Caco-2 (cell line): ENCODE measurements around the gene INS. TPM values are rescaled to one million over a fixed set of nuclear protein-coding genes. Genes with fewer than 3 reads are reported as not detected.

Source experiments
- BruUV-seq: library from RNA; stranded (reverse); fragments of 400-500 nt; replicated peaks from 2 replicates; lab custom pipeline; 2021; lab: Mats Ljungman, UMichigan
- CTCF ChIA-PET: fragments of 300-600 bp; sonication (Branson Sonifier 250); formaldehyde crosslinking; loops from one replicate; lab custom pipeline; 2022; ENCODE audit warnings: antibody characterized with exemption; lab: Charles Lee
- POLR2A ChIA-PET: fragments of 300-600 bp; sonication (Branson Sonifier 250); formaldehyde crosslinking; loops from one replicate; lab custom pipeline; 2022; ENCODE audit warnings: antibody characterized with exemption; lab: Charles Lee
- DNase-seq, 2 experiments: peaks; one replicate each; pipeline versions ENCODE4 v3.0.0 to v3.0.0-alpha.2; 2020 to 2022
- H3K27me3 ChIP-seq: replicated peaks from 2 replicates; pipeline ENCODE4 v1.6.0; 2011; ENCODE audit warnings: low read length; ENCODE audit not compliant: control insufficient read depth, insufficient read depth
- H3K36me3 ChIP-seq: 2 replicates; pipeline ENCODE4 v1.5.1; 2011; ENCODE audit warnings: low read length; ENCODE audit not compliant: control insufficient read depth, insufficient read depth
- H3K4me1 ChIP-seq: fragments of 250-450 bp; sonication (Bioruptor Pico); 2 replicates; pipeline ENCODE4 v1.5.1; 2020; ENCODE audit warnings: mild to moderate bottlenecking
- H3K4me3 ChIP-seq: 2 replicates; pipeline ENCODE4 v1.5.1; 2011; ENCODE audit warnings: low read depth, mild to moderate bottlenecking, control low read depth, low read length
- H3K9me3 ChIP-seq: fragments of 250-450 bp; sonication (Bioruptor Pico); 2 replicates; pipeline ENCODE4 v1.5.1; 2020; ENCODE audit warnings: mild to moderate bottlenecking, moderate library complexity
- H3K27ac Mint-ChIP-seq: one replicate; pipeline ENCODE4 v1.8.0; 2022; ENCODE audit warnings: mixed read lengths; ENCODE audit not compliant: unreplicated experiment
- H3K27me3 Mint-ChIP-seq: one replicate; pipeline ENCODE4 v1.8.0; 2022; ENCODE audit warnings: mixed read lengths; ENCODE audit not compliant: insufficient read depth, unreplicated experiment
- H3K36me3 Mint-ChIP-seq: one replicate; pipeline ENCODE4 v1.8.0; 2022; ENCODE audit warnings: mild to moderate bottlenecking, mixed read lengths; ENCODE audit not compliant: insufficient read depth, unreplicated experiment
- H3K4me1 Mint-ChIP-seq: one replicate; pipeline ENCODE4 v1.8.0; 2022; ENCODE audit warnings: low read depth, mixed read lengths; ENCODE audit not compliant: unreplicated experiment
- H3K4me3 Mint-ChIP-seq: one replicate; pipeline ENCODE4 v1.8.0; 2022; ENCODE audit warnings: mild to moderate bottlenecking, moderate library complexity, mixed read lengths; ENCODE audit not compliant: unreplicated experiment
- H3K9me3 Mint-ChIP-seq: one replicate; pipeline ENCODE4 v1.8.0; 2022; ENCODE audit warnings: mixed read lengths; ENCODE audit not compliant: unreplicated experiment
- CTCF ChIP-seq, 2 experiments: fragments of 200-600 bp in 1 of 2; IDR thresholded peaks; 1 replicate in 1 of 2; 2 replicates in 1 of 2; pipeline versions ENCODE4 v1.5.1 to v1.8.0; 2011 to 2022; ENCODE audit warnings: antibody characterized with exemption in 1 of 2, control low read depth in 1 of 2, inconsistent platforms in 1 of 2, low read depth in 1 of 2, low read length in 1 of 2, mild to moderate bottlenecking in 1 of 2, moderate library complexity in 1 of 2; ENCODE audit not compliant: insufficient read depth in 1 of 2, severe bottlenecking in 1 of 2, unreplicated experiment in 1 of 2
- intact Hi-C: fragments of 100-400 bp; cut with micrococcal nuclease; formaldehyde crosslinking; loops from one replicate; pipeline ENCODE4 v1.10.0; 2022; ENCODE audit not compliant: unreplicated experiment
- total RNA-seq: library from RNA; stranded (reverse); gene quantifications from 2 replicates; pipeline ENCODE4 v1.2.3, GENCODE V29; 2022

Gene INS
- total RNA-seq, 1 experiment from 2014 or later: not detected

DNA sequence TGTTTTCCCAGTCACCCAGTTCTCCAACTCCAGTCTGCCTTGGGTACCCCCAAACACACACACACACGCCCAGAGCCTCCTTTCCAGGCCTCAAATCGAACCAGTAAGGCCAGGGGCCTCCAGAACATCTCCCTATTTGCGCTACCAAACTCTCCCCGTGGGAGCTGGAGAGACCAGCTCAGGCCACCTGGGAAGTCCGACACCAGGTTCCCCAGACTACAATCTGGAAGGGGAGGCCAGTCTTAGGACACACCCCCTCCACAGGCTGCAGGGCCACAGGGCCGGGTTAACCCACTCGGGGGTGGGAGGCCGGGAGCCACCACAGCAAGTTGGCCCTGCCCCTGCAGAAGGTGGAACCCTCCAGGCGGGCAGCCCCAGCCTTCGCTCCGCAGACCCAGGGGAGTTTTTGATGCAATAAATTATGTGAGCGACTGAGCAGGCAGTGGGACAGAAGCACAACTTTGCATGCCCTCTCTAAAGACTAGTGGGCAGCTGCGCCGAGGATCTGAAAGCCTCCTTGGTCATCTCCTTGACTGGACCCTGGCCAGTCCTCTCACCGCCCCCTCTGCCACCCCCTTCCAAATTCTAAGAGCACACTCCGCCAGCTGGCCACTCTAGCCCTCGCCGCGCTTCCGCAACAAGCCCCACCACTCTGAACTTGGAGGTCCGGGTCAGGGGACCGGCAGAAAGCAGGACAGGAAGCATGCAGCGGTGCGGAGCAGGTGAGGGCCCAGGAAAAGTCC lies 24.6 kb downstream of the INS start:
- peak; percentile 9 to 56 for DNase-seq
- peaks cover 22% of the 10 kb centered on the region for H3K4me1 Mint-ChIP-seq
- H3K36me3 Mint-ChIP-seq: peaks cover 70% of the 10 kb centered on the region
- Histone ChIP-seq H3K9me3 (no peaks in the 10 kb centered on the region), H3K36me3 (peaks cover 8% of the 10 kb centered on the region), H3K27me3 (no peaks in the 10 kb centered on the region; the same call in 1 of the 2 replicates), H3K4me3 (peak overlapping the region; percentile 78), H3K4me1 (peaks cover 19% of the 10 kb centered on the region)
- no peaks in the 10 kb centered on the region for H3K9me3 Mint-ChIP-seq
- peak overlapping the region; percentile 30 for H3K27ac Mint-ChIP-seq
- POLR2A ChIA-PET: interaction anchor here (0.6 to 1.3 kb wide), 6 partner anchors 13 to 240 kb away, joined by 3 to 8 read pairs (median 5); partner anchors contain the start of gene CD81
- TF ChIP-seq CTCF (IDR thresholded peaks at IDR 0.05; ENCODE audit: insufficient read depth in 1 of 2, low read depth in 1 of 2, low read length in 1 of 2, severe bottlenecking in 1 of 2, unreplicated experiment in 1 of 2): no peak
- BruUV-seq: no TSS peak
- peaks cover 8% of the 10 kb centered on the region for H3K27me3 Mint-ChIP-seq
- intact Hi-C loops: no loop called here
- peak overlapping the region; percentile 84 for H3K4me3 Mint-ChIP-seq
- CTCF ChIA-PET: interaction anchor here (0.6 to 1.9 kb wide), 10 partner anchors 15 to 541 kb away, joined by 3 to 28 read pairs (median 4); no protein-coding TSS in a partner anchor

- H3K27ac Mint-ChIP-seq: peak overlapping the region; percentile 20
- DNase-seq: peak; percentile 7 to 56
- Histone ChIP-seq H3K36me3 (peaks cover 9% of the 10 kb centered on the region), H3K9me3 (no peaks in the 10 kb centered on the region), H3K4me3 (peak overlapping the region; percentile 78), H3K27me3 (no peaks in the 10 kb centered on the region), H3K4me1 (peaks cover 19% of the 10 kb centered on the region)
- ChIA-PET CTCF (interaction anchor here (1.0 to 1.9 kb wide), 2 partner anchors 15 kb away, joined by 7 to 28 read pairs; no protein-coding TSS in a partner anchor), POLR2A (no interaction called here)
- TF ChIP-seq CTCF (IDR thresholded peaks at IDR 0.05; ENCODE audit: insufficient read depth in 1 of 2, low read depth in 1 of 2, low read length in 1 of 2, severe bottlenecking in 1 of 2, unreplicated experiment in 1 of 2): no peak
- no TSS peak for BruUV-seq
- H3K36me3 Mint-ChIP-seq: peaks cover 76% of the 10 kb centered on the region
- peak overlapping the region; percentile 84 for H3K4me3 Mint-ChIP-seq
- H3K9me3 Mint-ChIP-seq: no peaks in the 10 kb centered on the region
- H3K4me1 Mint-ChIP-seq: peaks cover 26% of the 10 kb centered on the region
- peaks cover 4% of the 10 kb centered on the region for H3K27me3 Mint-ChIP-seq
- intact Hi-C loops: no loop called here
Observed at GRCh38 chr11:2135648-2136201, 25.3 kb downstream of the INS start.

- ChIA-PET CTCF (interaction anchor here (1.0 kb wide), 1 partner anchor 16 kb away, joined by 7 read pairs; no protein-coding TSS in a partner anchor), POLR2A (no interaction called here)
- Mint-ChIP-seq H3K9me3 (no peaks in the 10 kb centered on the region), H3K4me1 (peaks cover 26% of the 10 kb centered on the region), H3K4me3 (peak overlapping the region; percentile 84), H3K27me3 (peaks cover 4% of the 10 kb centered on the region), H3K36me3 (peaks cover 83% of the 10 kb centered on the region), H3K27ac (peak overlapping the region; percentile 20)
- Histone ChIP-seq H3K4me1 (peaks cover 19% of the 10 kb centered on the region), H3K9me3 (no peaks in the 10 kb centered on the region), H3K4me3 (no peak overlapping the region), H3K36me3 (peaks cover 9% of the 10 kb centered on the region), H3K27me3 (no peaks in the 10 kb centered on the region)
- intact Hi-C loops: no loop called here
- peak in 1 of 2 experiments; percentile 42 for DNase-seq
- no peak for TF ChIP-seq CTCF (IDR thresholded peaks at IDR 0.05; ENCODE audit: insufficient read depth in 1 of 2, low read depth in 1 of 2, low read length in 1 of 2, severe bottlenecking in 1 of 2, unreplicated experiment in 1 of 2)
- no TSS peak for BruUV-seq
Observed at GRCh38 chr11:2135018-2135569, 25.9 kb downstream of the INS start.
